GM23338 (cell line): ENCODE results near the gene FGF5. TPM values are rescaled to one million over a fixed set of nuclear protein-coding genes. Genes with fewer than 3 reads are reported as not detected.

Experiments used
- ATAC-seq: fragments of 200-7000 bp; cut with Tn5 transposase; 3 replicates; pipeline ENCODE4 v1.9.1; 2020
- DNase-seq: peaks from one replicate; pipeline ENCODE4 v3.0.0-alpha.2; 2015; ENCODE audit warnings: low spot score
- H2AFZ ChIP-seq: fragments of 200-600 bp; sonication (generic); 2 replicates; pipeline ENCODE4 v1.8.0; 2016; ENCODE audit warnings: antibody characterized with exemption, mild to moderate bottlenecking, moderate library complexity
- H3F3A ChIP-seq: fragments of 200-600 bp; sonication (generic); replicated peaks from 2 replicates; pipeline ENCODE4 v1.8.0; 2017; ENCODE audit warnings: antibody characterized with exemption, mixed run types, low read depth
- H3K27ac ChIP-seq: fragments of 200-600 bp; sonication (generic); 2 replicates; pipeline ENCODE4 v1.6.1; 2016; ENCODE audit warnings: low read depth
- H3K27me3 ChIP-seq: fragments of 200-600 bp; sonication (generic); 2 replicates; pipeline ENCODE4 v1.8.0; 2016; ENCODE audit warnings: mild to moderate bottlenecking, mixed run types, moderate library complexity; ENCODE audit not compliant: insufficient read depth
- H3K36me3 ChIP-seq: fragments of 200-600 bp; sonication (generic); 2 replicates; pipeline ENCODE4 v1.8.0; 2016; ENCODE audit warnings: mild to moderate bottlenecking; ENCODE audit not compliant: insufficient read depth
- H3K4me1 ChIP-seq: fragments of 200-600 bp; sonication (generic); 2 replicates; pipeline ENCODE4 v1.8.0; 2016; ENCODE audit warnings: mild to moderate bottlenecking, moderate library complexity; ENCODE audit not compliant: insufficient read depth
- H3K4me2 ChIP-seq: fragments of 200-600 bp; sonication (generic); 2 replicates; pipeline ENCODE4 v1.7.1; 2017; ENCODE audit warnings: mixed run types
- H3K4me3 ChIP-seq: fragments of 200-600 bp; sonication (generic); 2 replicates; pipeline ENCODE4 v1.6.1; 2016; ENCODE audit warnings: mixed run types
- H3K79me2 ChIP-seq: fragments of 200-600 bp; sonication (generic); replicated peaks from 2 replicates; pipeline ENCODE4 v1.8.0; 2017; ENCODE audit warnings: mild to moderate bottlenecking; ENCODE audit not compliant: insufficient read depth
- H3K9me2 ChIP-seq: fragments of 200-600 bp; sonication (generic); 2 replicates; pipeline ENCODE4 v1.8.0; 2017; ENCODE audit not compliant: insufficient read depth
- H4K20me1 ChIP-seq: fragments of 200-600 bp; sonication (generic); replicated peaks from 2 replicates; pipeline ENCODE4 v1.8.0; 2017; ENCODE audit warnings: mild to moderate bottlenecking; ENCODE audit not compliant: insufficient read depth
- H3K27ac Mint-ChIP-seq: 2 replicates; pipeline ENCODE4 v1.8.0; 2020; ENCODE audit warnings: inconsistent platforms, mild to moderate bottlenecking, moderate library complexity, mixed read lengths
- H3K27me3 Mint-ChIP-seq: 3 replicates; pipeline ENCODE4 v1.8.0; 2022; ENCODE audit warnings: low read depth, mild to moderate bottlenecking, moderate library complexity, mixed read lengths, inconsistent platforms; ENCODE audit not compliant: insufficient read depth, poor library complexity
- H3K36me3 Mint-ChIP-seq: 3 replicates; pipeline ENCODE4 v1.8.0; 2021; ENCODE audit warnings: low read depth, mild to moderate bottlenecking, inconsistent platforms, moderate library complexity, mixed read lengths
- H3K4me1 Mint-ChIP-seq: 3 replicates; pipeline ENCODE4 v1.8.0; 2020; ENCODE audit warnings: mild to moderate bottlenecking, inconsistent platforms, mixed read lengths
- H3K4me3 Mint-ChIP-seq: 3 replicates; pipeline ENCODE4 v1.8.0; 2021; ENCODE audit warnings: moderate library complexity, mild to moderate bottlenecking, inconsistent platforms, mixed read lengths
- H3K9me3 Mint-ChIP-seq: 3 replicates; pipeline ENCODE4 v1.8.0; 2020; ENCODE audit warnings: moderate library complexity, mild to moderate bottlenecking, inconsistent platforms, mixed read lengths
- CREB1 ChIP-seq: fragments of 250-450 bp; sonication (Bioruptor Pico); IDR thresholded peaks from 2 replicates; pipeline ENCODE4 v1.5.0; 2020; ENCODE audit warnings: low read depth, mild to moderate bottlenecking, moderate library complexity
- CTCF ChIP-seq, 2 experiments: fragments of 200-600 bp in 1 of 2; sonication (generic) in 1 of 2; conservative IDR thresholded peaks; 2 replicates each; pipeline versions ENCODE4 v1.5.1 to v1.6.1; 2016 to 2017; ENCODE audit warnings: antibody characterized with exemption in 2 of 2, low read depth in 2 of 2, mild to moderate bottlenecking in 2 of 2, moderate library complexity in 1 of 2
- ETS1 ChIP-seq: IDR thresholded peaks from 2 replicates; pipeline ENCODE4 v1.6.1; 2016; ENCODE audit warnings: antibody characterized with exemption
- EZH2 ChIP-seq: fragments of 200-600 bp; sonication (generic); IDR thresholded peaks from one replicate; pipeline ENCODE4 v1.8.0; 2017; ENCODE audit warnings: antibody characterized with exemption, mild to moderate bottlenecking, low read depth; ENCODE audit not compliant: unreplicated experiment
- EZH2phosphoT487 ChIP-seq: fragments of 200-600 bp; sonication (generic); IDR thresholded peaks from one replicate; pipeline ENCODE4 v1.8.1; 2018; ENCODE audit warnings: antibody characterized with exemption; ENCODE audit not compliant: unreplicated experiment
- JUNB ChIP-seq: IDR thresholded peaks from one replicate; pipeline ENCODE4 v1.6.1; 2016; ENCODE audit warnings: antibody characterized with exemption; ENCODE audit not compliant: unreplicated experiment
- NANOG ChIP-seq: IDR thresholded peaks from 2 replicates; pipeline ENCODE4 v1.6.1; 2016; ENCODE audit warnings: antibody characterized with exemption, borderline replicate concordance
- POLR2AphosphoS5 ChIP-seq: IDR thresholded peaks from 2 replicates; pipeline ENCODE4 v1.6.1; 2016; ENCODE audit warnings: antibody characterized with exemption, low read depth
- STAT1 ChIP-seq: IDR thresholded peaks from one replicate; pipeline ENCODE4 v1.6.1; 2016; ENCODE audit warnings: antibody characterized with exemption; ENCODE audit not compliant: unreplicated experiment
- ZNF331 ChIP-seq: fragments of 250-450 bp; sonication (Bioruptor Pico); IDR thresholded peaks from 2 replicates; pipeline ENCODE4 v1.5.0; 2020; ENCODE audit warnings: low read depth, mild to moderate bottlenecking, moderate library complexity
- ZNF462 ChIP-seq: fragments of 250-450 bp; sonication (Bioruptor Pico); IDR thresholded peaks from 2 replicates; pipeline ENCODE4 v1.5.0; 2020; ENCODE audit warnings: mild to moderate bottlenecking, moderate library complexity
- polyA plus RNA-seq: library from polyadenylated mRNA; unstranded; fragments of >200 nt; fragmentation: Nextera tagmentation; extraction: Ambion mirVana; gene quantifications from 2 replicates; pipeline ENCODE4 v1.2.1, GENCODE V29; 2016
- total RNA-seq: library from RNA; depleted of rRNA; stranded (reverse); fragments of >200 nt; shearing (Covaris generic); gene quantifications from 2 replicates; pipeline ENCODE4 v1.2.3, GENCODE V29; 2014

FGF5 gene
- total and polyA plus RNA-seq, 2 experiments from 2014 or later: not detected

DNA sequence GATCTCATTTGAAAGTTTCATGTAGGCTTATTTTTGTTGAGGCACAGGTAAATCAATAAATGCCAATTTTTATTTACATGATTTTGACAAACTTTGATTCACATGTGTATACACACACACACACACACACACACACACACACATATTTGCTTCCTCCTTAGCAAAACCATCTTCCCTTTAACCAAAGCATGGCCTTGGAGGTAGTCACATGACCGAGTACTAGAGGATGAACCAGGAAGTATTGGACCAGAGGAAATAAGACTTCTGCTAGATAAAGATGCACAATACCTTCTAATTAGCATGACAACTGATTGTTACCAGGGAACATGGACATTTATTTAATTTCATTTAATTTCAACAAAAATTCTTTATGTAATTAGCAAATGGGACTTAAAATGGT is 45.7 kb downstream of the FGF5 start (continued):
- TF ChIP-seq ZNF462 (CRISPR knock-in tag): no peak
- TF ChIP-seq ETS1: no peak
- no peak for TF ChIP-seq STAT1
- TF ChIP-seq CREB1 (CRISPR knock-in tag): no peak

- no peak for DNase-seq
- H3K9me2 ChIP-seq: no peaks in the 10 kb centered on the region
- Mint-ChIP-seq H3K36me3 (no peaks in the 10 kb centered on the region), H3K4me1 (peaks cover 12% of the 10 kb centered on the region; the same call in 2 of the 3 replicates), H3K9me3 (no peaks in the 10 kb centered on the region), H3K27me3 (peaks cover 4% of the 10 kb centered on the region), H3K4me3 (no peak overlapping the region), H3K27ac (no peak overlapping the region)
- no peak overlapping the region for H2AFZ ChIP-seq
- H3K4me1 ChIP-seq: peaks cover 8% of the 10 kb centered on the region; the same call in 1 of the 2 replicates
- H4K20me1 ChIP-seq: no peaks in the 10 kb centered on the region
- H3K4me2 ChIP-seq: no peak overlapping the region
- no peak overlapping the region for H3K4me3 ChIP-seq
- H3K36me3 ChIP-seq: no peaks in the 10 kb centered on the region
- H3F3A ChIP-seq: no peaks in the 10 kb centered on the region
- no peak for ATAC-seq
- H3K79me2 ChIP-seq: no peaks in the 10 kb centered on the region
- no peaks in the 10 kb centered on the region for H3K27me3 ChIP-seq
- no peak overlapping the region for H3K27ac ChIP-seq
- TF ChIP-seq STAT1 (no peak), EZH2phosphoT487 (no peak), CTCF (conservative IDR thresholded peaks at IDR 0.05; ENCODE audit: low read depth in 2 of 2) (no peak), EZH2 (no peak), ZNF331 (no peak), ETS1 (no peak), NANOG (no peak), POLR2AphosphoS5 (no peak), JUNB (no peak), CREB1 (CRISPR knock-in tag) (no peak)
These were observed 47.2 kb downstream of the FGF5 start for GRCh38 chr4:80313627-80314026.
